Measurements from ENCODE around the gene PCCA.

DNA sequence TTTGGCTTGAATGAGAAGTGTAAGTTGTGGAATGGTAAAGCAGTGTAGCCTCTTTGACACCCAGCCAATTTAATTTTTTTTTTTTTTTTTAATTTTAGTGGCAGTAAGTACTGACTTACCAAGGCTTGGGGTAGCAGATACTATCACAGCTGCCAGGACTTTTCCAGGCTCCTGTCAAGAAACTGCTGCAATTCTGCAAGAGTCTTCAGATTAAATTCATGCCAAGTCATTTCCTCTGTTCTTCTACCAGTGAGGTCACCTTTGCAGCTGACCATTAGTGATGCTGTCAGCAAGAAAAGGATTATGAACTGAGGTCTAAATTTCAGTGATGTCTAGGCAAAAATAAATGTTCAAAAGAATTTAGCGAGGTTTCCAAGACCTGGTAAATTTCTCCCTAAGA, 408.5 kb downstream of the PCCA start:
- no peak for TF ChIP-seq POLR2A (IDR thresholded peaks at IDR 0.05)
- TF ChIP-seq, protein P1, sequence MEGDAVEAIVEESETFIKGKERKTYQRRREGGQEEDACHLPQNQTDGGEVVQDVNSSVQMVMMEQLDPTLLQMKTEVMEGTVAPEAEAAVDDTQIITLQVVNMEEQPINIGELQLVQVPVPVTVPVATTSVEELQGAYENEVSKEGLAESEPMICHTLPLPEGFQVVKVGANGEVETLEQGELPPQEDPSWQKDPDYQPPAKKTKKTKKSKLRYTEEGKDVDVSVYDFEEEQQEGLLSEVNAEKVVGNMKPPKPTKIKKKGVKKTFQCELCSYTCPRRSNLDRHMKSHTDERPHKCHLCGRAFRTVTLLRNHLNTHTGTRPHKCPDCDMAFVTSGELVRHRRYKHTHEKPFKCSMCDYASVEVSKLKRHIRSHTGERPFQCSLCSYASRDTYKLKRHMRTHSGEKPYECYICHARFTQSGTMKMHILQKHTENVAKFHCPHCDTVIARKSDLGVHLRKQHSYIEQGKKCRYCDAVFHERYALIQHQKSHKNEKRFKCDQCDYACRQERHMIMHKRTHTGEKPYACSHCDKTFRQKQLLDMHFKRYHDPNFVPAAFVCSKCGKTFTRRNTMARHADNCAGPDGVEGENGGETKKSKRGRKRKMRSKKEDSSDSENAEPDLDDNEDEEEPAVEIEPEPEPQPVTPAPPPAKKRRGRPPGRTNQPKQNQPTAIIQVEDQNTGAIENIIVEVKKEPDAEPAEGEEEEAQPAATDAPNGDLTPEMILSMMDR (IDR thresholded peaks at IDR 0.05) = no peak

All from adrenal gland (tissue), 5 donors.